Measurements from ENCODE around the gene DNAJC9.
A peak's percentile ranks its signal among the peaks of the same experiment; 100 is the strongest.
"Not testable (repeated sequence)": the region's sequence is repeated elsewhere in the genome, so short reads cannot be mapped to it uniquely, and the experiment has no call there.

The DNAJC9 gene, protein sequence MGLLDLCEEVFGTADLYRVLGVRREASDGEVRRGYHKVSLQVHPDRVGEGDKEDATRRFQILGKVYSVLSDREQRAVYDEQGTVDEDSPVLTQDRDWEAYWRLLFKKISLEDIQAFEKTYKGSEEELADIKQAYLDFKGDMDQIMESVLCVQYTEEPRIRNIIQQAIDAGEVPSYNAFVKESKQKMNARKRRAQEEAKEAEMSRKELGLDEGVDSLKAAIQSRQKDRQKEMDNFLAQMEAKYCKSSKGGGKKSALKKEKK

DNA sequence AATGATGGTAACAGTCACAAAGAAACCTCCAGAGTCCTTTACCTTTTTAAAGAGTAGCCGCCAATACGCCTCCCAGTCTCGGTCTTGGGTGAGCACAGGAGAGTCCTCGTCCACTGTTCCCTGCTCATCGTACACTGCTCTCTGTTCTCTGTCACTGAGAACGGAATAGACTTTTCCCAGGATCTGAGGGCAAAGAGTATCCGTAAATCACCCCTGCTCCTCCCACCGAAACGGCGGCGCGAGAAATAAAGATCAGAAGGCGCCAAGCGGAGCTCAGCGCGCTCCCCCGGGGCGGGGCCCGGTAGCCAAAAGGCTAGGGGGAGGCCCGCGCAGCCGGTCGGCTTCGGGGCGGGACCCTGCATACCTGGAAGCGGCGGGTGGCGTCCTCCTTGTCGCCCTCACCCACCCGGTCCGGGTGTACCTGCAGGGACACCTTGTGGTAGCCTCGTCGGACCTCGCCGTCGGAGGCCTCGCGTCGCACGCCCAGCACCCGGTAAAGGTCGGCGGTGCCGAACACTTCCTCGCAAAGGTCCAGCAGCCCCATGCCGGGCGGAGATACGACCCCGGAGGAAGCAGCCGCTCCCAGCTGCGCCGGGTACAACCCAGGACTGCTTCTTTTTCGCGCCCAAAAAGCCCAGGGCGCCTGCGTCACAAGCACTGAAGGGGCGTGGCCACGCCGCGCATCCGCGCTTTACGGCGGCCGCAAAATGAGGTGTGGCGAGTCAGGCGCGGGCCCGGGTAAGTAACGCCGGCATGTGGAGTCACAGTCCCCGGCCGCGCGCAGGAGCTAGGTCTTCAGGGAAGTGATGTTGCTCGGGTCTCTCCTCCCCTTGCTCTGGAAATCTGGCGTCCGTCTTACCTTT is at the start of gene DNAJC9:
Gene DNAJC9 (minus strand): TSS at position 610 of the 863 bp plus-strand sequence. CDS start 66 bp downstream, at position 544.
- DNase-seq (ENCODE audit: low read depth), result peak; percentile 66

DNA sequence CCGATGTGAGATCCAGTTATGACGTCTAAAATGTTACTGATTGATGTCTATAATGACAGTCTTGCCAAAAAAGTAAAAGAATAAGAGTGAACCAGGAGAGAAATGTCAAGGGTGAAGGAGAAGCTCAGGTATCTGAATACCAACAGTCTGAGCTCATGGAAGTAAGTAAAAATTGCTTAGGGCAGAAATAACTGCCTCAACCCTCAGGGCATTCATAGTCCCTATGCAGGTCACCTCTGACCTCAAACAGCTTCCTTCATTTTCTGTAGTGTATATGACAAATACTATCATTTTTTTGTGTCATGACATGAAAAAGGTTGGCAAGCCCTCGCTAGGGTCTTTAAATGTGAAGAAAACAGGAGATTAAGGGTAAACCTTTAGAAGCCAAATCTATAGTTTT is 46.4 kb upstream of the DNAJC9 start:
- DNase-seq (ENCODE audit: low read depth), result no peak

DNA sequence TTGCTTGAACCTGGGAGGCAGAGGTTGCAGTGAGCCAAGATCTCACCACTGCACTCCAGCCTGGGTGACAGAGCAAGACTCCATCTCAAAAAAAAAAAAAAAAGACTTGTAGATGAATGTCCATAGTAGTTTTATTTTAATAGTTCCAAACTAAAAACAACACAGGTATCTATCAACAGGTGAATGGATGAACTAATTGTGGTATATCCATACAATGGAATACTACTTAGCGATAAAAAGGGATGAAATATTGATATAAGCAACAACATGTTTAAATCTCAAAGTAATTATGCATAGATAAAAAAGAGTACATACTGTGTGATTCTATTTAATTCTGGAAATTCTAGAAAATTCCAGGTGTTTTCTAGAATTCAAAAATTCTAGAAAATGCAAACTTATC is 42.9 kb upstream of the DNAJC9 start:
- no peak for DNase-seq (ENCODE audit: low read depth)

DNA sequence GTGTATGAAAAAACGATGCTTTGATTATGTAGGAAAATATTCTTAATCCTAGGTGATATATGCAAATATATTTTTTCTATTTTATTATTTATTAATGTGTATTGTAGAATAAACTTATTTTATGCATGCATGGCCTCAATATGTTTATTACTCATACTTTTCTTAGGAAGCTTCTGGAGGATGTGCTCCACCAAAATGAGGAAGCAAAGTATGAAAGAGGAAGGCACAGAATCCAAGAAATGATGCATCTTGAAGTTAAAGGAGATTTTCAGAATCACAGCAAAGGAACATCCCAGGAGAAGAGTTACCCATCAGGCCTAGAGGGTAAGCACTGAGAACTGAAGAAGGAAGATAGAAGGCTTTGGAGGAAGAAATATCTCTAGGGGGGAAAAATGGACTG is 40.4 kb upstream of the DNAJC9 start:
- DNase-seq (ENCODE audit: low read depth), result no peak

DNA sequence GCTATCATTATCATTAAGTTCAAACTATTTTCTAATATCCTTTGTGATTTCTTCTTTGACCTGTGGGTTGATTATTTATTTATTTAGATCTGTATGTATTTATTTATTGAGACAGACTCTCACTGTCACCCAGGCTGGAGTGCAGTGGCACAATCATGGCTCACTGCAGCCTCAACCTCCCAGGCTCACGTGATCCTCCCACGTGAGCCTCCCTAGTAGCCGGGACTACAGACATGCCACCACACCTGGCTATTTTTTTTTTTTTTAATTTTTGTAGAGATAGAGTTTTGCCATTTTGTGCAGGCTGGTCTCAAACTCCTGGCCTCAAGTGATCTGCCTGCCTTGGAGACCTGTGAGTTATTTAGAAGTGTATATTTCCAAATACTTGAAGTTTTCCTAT is 34.0 kb upstream of the DNAJC9 start:
- DNase-seq (ENCODE audit: low read depth), result no peak

DNA sequence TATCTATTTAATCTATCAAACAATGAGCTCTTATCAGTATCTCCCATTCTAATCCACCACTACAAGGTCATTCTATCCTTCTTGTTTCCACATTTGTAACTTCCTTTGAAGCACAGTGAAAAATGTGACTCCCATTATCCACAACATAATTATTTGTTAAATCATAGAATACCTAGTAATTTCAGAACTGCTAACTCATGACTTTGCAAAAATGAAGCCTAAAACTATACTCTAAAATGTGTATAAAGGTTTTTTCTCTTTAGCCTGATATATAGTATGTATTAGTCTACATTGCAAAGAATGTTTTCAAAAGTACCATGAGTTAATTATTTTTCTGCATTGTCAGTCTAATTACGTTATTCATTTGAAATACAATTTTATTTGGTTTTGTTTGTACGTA is 17.4 kb upstream of the DNAJC9 start:
- DNase-seq (ENCODE audit: low read depth), result no peak

DNA sequence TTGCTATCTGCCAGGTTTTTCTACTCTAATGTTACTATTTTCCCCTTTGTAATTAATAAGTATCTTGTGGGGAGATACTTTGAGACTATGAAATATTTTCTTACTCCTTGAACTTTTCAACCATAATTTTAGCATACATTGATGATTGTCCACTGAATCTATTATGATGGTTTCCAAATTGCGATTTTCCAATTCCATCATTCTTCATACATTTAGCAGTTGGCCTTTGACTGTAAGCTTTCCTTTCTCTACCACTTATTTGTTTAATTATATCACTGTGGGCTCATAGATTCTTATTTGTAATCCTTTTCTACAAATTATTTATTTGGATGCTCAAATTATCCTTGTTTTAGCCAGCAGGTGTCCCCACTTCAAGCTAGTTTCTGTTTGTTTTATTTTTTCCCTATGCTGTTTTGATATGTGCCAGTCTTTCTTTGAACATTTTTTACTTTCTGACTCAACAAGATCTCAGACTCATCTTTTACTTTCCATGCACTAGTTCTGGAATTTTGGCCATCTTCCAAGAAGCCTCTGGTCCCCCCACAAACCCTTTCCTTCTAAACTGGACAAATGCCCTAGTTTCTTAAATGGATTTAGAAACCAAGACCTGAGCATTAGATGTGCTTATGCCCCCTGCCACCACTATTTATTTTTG is 16.8 kb upstream of the DNAJC9 start:
- DNase-seq (ENCODE audit: low read depth), result peak; percentile 33

DNA sequence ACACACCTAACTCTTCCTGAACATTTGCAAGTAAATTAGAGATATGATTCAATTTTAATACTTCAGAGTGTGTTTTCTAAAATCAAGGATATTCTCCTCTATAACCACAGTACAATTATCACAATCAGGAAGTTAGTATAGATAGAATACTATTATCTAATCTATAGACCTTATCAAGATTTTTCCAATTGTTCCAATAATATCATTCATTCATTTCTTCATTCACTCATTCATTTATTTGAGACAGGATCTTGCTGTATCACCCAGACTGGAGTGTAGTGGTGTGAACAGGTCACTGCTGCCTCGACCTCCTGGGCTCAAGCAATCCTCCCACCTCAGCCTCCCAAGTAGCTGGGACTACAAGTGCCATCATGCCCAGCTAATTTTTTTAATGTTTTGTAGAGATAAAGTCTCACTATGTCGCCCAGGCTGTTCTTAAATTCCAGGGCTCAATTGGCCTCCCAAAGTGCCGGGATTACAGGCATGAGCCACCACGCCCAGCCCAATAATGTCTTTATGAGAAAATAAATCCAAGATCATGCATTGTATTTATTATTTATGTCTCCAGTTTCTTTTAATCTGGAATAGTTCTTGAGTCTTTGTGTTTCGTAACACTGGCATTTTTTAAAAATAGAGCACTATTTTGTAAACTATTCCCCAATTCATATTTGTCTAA is 16.0 kb upstream of the DNAJC9 start:
- DNase-seq (ENCODE audit: low read depth), result no peak

DNA sequence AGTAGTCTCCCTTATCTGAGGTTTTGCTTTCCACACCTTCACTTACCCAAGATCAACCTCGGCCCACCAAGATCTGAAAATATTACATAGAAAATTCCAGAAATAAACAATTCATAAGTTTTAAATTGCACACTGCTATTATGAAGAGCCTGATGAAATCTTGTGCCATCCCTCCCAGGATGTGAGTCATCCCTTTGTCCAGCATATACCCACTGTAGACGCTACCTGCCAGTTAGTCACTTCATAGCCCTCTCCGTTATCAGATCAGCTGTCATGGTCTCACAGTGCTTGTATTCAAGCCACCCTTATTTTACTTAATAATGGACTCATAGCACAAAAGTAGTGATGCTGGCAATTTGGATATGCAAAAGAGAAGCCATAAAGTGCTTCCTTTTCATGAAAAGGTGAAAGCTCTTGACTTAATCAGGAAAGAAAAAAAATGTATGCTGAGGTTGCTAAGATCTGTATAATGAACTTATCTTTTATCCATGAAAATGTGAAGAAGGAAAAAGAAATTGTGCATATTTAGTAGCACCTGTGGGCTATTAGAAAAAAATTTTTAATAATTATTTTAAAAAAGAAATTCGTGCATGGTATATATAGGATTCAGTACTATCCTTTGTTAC is 15.2 kb upstream of the DNAJC9 start:
- DNase-seq (ENCODE audit: low read depth), result peak; percentile 40

DNA sequence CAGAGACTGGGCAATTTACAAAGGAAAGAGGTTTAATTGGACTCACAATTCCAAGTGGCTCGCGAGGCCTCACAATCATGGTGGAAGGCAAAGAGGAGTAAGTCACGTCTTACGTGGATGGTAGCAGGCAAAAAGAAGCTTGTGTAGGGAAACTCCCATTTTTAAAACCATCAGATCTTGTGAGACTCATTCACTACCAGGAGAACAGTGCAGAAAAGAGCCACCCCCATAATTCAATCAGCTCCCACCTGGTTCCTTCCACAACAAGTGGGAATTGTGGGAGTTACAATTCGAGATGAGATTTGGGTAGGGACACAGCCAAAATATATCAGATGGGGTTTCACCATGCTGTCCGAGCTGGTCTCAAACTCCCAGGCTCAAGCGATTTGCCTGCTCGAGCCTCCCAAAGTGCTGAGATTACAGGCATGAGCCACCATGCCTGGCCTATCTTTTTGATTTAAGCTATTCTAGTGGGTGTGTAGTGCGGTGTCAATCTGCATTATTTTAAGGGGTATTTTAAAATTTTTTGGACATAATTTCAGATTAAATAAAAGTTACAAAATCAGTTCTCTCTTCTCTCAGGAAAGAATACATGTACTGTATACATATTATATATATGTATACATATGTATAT is 14.4 kb upstream of the DNAJC9 start:
- DNase-seq (ENCODE audit: low read depth), result no peak

DNA sequence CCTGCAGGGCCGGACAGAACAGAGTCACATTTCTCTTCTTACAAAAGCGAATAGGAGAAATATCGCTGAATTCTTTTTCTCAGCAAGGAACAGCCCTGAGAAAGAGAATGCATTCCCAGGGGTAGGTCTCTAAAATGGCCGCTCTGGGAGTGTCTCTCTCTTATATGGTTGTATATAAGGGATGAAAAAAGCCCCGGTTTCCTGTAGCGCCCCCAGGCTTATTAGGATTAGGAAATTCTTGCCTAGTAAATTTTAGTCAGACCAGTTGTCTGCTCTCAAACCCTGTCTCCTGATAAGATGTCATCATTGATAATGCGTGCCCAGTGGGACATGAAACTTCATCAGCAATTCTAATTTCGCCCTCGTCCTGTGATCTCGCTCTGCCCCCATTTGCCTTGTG is 11.6 kb upstream of the DNAJC9 start:
- DNase-seq (ENCODE audit: low read depth), result not testable (repeated sequence)

DNA sequence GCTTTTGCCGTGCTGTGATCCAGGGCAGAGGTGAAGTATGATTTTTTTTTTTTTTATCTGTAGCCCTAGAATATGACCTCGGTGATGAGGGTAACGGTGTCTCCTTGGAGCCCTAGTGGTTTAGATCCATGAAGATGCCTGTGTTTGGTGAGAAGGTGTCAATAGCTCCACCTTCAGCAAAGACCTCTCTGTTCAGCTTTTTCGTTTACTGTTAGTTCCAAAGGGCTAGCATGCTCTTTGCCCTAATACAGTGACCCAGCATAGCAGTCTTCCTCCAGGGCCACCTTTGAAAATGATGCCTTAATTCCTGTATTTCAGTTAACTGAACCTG is 6.1 kb upstream of the DNAJC9 start:
- no peak for DNase-seq (ENCODE audit: low read depth)

DNA sequence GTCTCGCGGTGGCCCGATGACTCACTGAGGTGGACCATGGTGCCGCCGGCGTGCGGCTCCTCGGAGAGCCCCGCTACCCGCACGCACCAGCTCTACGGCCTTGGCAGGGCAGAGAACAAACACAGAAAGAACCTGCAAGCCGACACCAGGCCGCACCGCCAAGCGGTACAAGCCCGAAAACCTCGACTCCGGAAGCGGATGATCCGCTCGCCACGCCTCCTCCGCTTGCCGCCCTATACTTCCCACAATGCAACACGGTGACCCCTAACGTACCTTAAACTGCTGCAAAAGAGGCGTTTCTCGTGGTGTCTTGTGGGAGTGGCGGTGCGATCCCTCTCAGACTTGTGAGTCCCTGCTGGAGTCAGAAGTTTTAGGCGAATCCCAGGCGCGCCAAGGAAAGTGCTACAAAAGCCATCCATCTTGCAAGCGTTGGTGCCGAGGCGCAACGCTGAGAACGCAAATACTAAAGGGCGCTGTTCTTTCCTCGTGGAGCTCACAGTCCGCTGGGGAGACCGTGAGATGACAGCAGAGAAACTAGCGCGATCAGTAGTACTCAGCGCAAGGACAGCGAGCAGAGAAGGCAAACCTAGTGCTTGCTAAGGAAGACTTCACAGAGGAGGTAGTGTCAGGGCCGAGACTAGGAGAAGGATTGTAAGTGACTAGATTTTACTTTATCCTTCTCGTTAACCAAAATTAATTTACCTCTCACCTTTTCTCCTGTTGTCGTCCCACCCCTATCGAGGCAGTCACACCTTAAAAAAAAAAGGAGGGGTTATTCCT is 5.6 kb upstream of the DNAJC9 start, which contains the start of gene MRPS16:
Gene MRPS16 (minus strand): TSS at position 200 of the 780 bp plus-strand sequence. CDS start 162 bp downstream, at position 38.
- DNase-seq (ENCODE audit: low read depth), result peak; percentile 73

DNA sequence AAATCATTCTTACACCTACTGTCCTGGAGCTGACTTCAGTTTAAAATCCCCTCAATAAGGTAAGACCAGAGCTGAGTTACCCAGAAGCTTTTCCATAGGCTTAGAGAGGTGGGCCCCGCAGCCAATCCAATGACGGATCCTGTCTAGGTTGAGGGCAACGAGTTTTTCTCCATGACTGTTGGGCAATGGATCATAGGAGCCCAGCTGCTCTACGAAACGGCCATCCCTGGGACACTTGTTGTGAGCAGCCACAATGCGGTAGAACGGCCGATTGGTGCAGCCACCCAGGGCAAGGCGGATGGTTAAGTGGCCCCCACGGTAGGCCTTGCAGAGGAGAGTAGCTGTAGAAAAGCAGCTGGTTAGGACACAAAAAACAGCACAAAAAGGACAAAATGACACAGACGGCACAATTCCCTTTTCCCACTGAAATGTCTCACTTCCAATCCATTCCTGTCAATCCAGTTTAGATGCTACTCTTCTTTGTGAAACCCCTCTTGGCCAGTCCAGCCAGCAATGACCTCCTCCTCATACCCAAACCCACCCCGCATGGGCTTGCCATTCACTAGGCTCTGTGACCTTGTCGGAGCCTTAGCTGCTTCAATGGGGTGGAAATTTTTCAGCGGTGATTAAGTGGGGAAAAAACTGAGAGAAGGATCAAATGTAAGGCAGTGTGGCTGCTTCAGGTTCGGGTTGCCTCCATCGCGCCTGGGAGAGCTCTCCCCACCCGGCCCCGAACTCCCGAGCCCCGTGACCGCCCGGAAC is 4.8 kb upstream of the DNAJC9 start:
- no peak for DNase-seq (ENCODE audit: low read depth)

DNA sequence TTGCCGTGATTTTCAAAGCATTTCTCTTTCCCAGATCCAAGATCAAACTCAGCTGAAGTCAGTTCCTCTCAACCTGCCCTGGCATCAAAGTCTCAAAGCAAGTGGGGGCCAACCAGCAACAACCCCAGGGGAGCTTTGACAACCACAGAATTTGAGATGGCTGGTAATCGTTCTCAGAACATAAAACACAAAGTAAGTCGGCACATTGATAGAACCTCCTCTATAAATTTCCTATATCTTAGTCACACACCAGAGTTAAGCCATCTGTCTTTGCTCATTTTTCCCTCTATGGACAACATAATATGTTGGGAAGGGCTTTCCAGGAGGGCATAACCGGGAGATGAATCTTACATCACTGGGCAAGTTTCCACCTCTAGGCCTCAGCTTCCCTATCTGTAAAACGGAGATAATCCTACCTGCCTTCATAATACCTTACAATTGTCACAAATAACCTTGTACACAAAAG is 1.2 kb upstream of the DNAJC9 start:
- DNase-seq (ENCODE audit: low read depth), result no peak

DNA sequence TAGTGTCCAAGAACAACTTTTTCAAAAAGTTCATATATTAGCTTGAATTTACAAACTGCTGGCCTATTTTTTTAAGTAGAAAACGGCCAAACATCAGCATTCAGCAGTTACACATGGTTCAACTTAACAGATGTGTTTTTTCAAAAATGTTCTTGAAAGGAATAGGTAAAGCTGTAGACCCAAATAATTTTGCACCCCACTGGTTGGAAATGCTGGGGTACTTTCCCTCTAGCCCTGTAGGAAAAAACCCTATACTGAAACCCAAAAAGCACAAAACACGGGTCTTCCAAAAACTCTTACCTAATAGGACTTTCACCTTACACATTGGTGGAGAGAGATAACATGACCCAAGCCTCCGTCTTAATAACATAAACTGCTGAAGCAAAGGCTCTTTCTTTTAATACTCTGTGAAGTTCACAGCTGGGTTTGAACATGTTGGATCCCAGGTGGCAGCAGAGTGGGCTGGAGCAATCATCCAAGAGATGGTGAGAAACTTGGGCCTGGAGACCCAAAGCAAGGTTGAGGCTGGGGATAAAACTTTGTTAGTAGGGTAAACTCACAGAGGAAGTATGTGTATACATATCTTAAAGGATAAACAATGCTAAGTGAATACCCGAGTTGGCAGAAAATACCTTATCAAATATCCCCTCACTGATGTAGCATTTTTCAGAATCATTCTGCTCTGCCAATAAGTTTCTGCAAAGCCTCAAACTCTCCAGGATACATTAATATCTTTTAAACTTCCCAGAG is 629 bp upstream of the DNAJC9 start:
- no peak for DNase-seq (ENCODE audit: low read depth)

DNA sequence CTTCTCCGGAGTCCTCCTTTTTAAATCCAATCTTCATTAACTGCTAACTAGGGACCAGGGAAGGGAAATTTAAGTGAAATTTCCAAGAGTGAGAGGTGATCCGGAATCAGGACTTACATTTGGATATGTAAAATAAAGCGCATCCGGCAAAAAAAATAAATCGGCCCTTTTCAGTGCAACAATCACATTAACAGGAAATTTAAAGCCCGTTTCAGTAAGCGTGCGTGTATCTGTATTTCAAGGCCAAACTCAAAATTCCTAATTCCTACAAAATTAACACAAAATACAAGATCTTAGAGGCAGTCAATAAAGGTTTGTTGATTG is 771 bp downstream of the DNAJC9 start:
- DNase-seq (ENCODE audit: low read depth), result no peak

DNA sequence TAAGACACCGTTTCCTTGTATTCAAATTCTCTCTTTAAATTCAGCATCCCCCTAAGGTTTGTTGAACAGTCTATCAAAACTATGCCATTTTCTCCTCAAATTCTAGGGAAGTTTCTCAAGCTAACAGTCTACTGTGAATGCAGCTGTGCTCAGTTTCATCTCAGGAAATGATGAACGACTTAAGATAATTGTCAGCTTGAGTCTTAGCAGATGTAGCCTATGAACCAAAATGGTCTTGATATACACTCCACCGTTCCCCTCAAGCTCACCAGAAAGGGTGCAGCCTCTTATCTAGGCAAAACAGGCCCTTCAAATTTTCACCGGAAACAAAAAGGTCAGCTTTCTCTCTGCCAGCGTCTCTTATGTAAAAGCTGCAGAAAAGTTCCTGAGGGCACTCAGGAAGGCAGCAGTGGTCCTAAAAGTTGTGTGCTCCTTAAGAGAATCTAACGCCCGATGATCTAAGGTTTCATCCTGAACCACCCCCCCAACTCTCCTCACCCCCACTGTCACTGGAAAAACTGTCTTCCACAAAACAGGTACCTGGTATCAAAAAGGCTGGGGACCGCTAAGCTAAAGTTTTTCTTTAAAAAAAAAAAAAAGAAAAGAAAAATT is 2.1 kb downstream of the DNAJC9 start:
- DNase-seq (ENCODE audit: low read depth), result no peak

DNA sequence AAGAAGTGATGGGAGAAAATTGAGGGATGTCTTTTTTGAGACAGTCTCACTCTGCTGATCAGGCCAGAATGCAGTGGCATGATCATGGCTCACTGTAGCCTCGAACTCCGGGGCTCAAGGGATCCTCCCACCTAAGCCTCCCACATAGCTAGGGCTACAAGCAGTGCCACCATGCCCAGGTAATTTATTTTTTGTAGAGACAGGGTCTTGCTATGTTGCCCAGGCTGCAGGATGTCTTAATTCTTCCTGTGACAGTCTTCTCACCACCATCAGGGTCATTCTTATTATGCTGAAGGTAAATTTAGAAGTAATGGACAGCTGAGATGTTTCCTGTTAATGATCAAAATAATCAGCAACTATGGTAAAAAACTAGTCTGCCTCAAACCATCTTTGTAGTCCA is 7.1 kb downstream of the DNAJC9 start:
- no peak for DNase-seq (ENCODE audit: low read depth)
